H1 (cell line): ENCODE results near the gene APPL2. TPM values are rescaled to one million over a fixed set of nuclear protein-coding genes. Genes with fewer than 3 reads are reported as not detected.
"Not testable (repeated sequence)": the region's sequence is repeated elsewhere in the genome, so short reads cannot be mapped to it uniquely, and the experiment has no call there.

ENCODE experiments used
- CTCF ChIA-PET: fragments of 300-600 bp; sonication (Branson Sonifier 250); formaldehyde crosslinking; loops from one replicate; lab custom pipeline; 2021; ENCODE audit not compliant: partially characterized antibody; lab: Charles Lee
- POLR2A ChIA-PET: fragments of 300-600 bp; sonication (Branson Sonifier 250); formaldehyde crosslinking; loops from one replicate; lab custom pipeline; 2021; ENCODE audit warnings: inconsistent platforms; ENCODE audit not compliant: partially characterized antibody; lab: Charles Lee
- DNase-seq, 2 experiments: peaks; one replicate each; pipeline versions ENCODE4 v3.0.0 to v3.0.0-alpha.2; 2010 to 2022; ENCODE audit warnings: low spot score in 2 of 2, low read depth in 1 of 2, mixed read lengths in 1 of 2
- FAIRE-seq: peaks from 2 replicates; lab custom pipeline; 2011; peaks lifted over from hg19 to GRCh38; lab: Jason Lieb, UNC
- H2AFZ ChIP-seq: 2 replicates; pipeline ENCODE4 v1.8.1; 2012; ENCODE audit warnings: low read length, inconsistent platforms
- H2AK5ac ChIP-seq: 2 replicates; pipeline ENCODE4 v1.6.1; 2013; ENCODE audit warnings: low read depth, low read length
- H2BK120ac ChIP-seq: replicated peaks from 2 replicates; pipeline ENCODE3; 2013; ENCODE audit warnings: low read depth, low read length, inconsistent platforms
- H2BK12ac ChIP-seq: 2 replicates; pipeline ENCODE4 v1.6.1; 2013; ENCODE audit warnings: low read depth, low read length
- H2BK15ac ChIP-seq: 2 replicates; pipeline ENCODE4 v1.6.1; 2013; ENCODE audit warnings: low read length
- H2BK20ac ChIP-seq: 2 replicates; pipeline ENCODE4 v1.6.1; 2013; ENCODE audit warnings: low read length
- H2BK5ac ChIP-seq: 2 replicates; pipeline ENCODE4 v1.6.1; 2013; ENCODE audit warnings: low read depth, low read length
- H3K14ac ChIP-seq: 2 replicates; pipeline ENCODE4 v1.6.1; 2013; ENCODE audit warnings: inconsistent platforms; ENCODE audit not compliant: insufficient read length
- H3K18ac ChIP-seq: 2 replicates; pipeline ENCODE4 v1.6.1; 2013; ENCODE audit warnings: low read length; ENCODE audit errors: extremely low read depth
- H3K23ac ChIP-seq: 2 replicates; pipeline ENCODE4 v1.6.1; 2013; ENCODE audit warnings: inconsistent platforms; ENCODE audit not compliant: insufficient read length
- H3K23me2 ChIP-seq: 2 replicates; pipeline ENCODE4 v1.6.1; 2013; ENCODE audit warnings: low read depth, low read length
- H3K27ac ChIP-seq: 2 replicates; pipeline ENCODE4 v1.6.1; 2011; ENCODE audit warnings: low read depth, low read length, inconsistent platforms
- H3K27me3 ChIP-seq, 4 experiments: replicated peaks in 1 of 4; 1 replicate in 1 of 4; 2 replicates in 3 of 4; pipeline versions ENCODE4 v1.6.1 to v1.8.1; 2011 to 2013; ENCODE audit warnings: low read length in 3 of 4, mild to moderate bottlenecking in 3 of 4, inconsistent platforms in 2 of 4, mixed read lengths in 2 of 4, moderate library complexity in 1 of 4; ENCODE audit not compliant: control insufficient read depth in 3 of 4, insufficient read depth in 3 of 4; ENCODE audit errors: extremely low read depth in 1 of 4
- H3K36me3 ChIP-seq, 4 experiments: 2 replicates each; pipeline versions ENCODE4 v1.6.1 to v1.8.1; 2011 to 2013; ENCODE audit warnings: mild to moderate bottlenecking in 4 of 4, low read length in 3 of 4, moderate library complexity in 2 of 4, control low read depth in 1 of 4, inconsistent platforms in 1 of 4; ENCODE audit not compliant: insufficient read depth in 4 of 4, control insufficient read depth in 2 of 4
- H3K4ac ChIP-seq: replicated peaks from 2 replicates; pipeline ENCODE3; 2013; ENCODE audit warnings: low read length, low read depth, mixed read lengths, inconsistent platforms; ENCODE audit not compliant: insufficient read length
- H3K4me1 ChIP-seq, 4 experiments: replicated peaks in 1 of 4; 1 replicate in 1 of 4; 2 replicates in 3 of 4; pipeline versions ENCODE4 v1.6.1 to v1.8.1; 2011 to 2013; ENCODE audit warnings: low read length in 3 of 4, inconsistent platforms in 2 of 4, mixed read lengths in 1 of 4; ENCODE audit not compliant: insufficient read depth in 4 of 4, control insufficient read depth in 3 of 4
- H3K4me2 ChIP-seq, 2 experiments: 2 replicates each; pipeline versions ENCODE4 v1.6.1 to v1.8.1; 2011 to 2013; ENCODE audit warnings: low read depth in 2 of 2, low read length in 2 of 2, control low read depth in 1 of 2, inconsistent platforms in 1 of 2, mild to moderate bottlenecking in 1 of 2; ENCODE audit not compliant: insufficient read depth in 1 of 2
- H3K4me3 ChIP-seq, 4 experiments: fragments of 200-600, 300-600 bp in 1 of 4; sonication (generic), shearing (Covaris generic), sonication (Bioruptor Twin) in 1 of 4; 2 replicates each; pipeline versions ENCODE4 v1.5.1 to v1.8.1; 2011 to 2016; ENCODE audit warnings: low read length in 4 of 4, low read depth in 3 of 4, control low read depth in 2 of 4, inconsistent platforms in 2 of 4, mild to moderate bottlenecking in 2 of 4, mixed read lengths in 1 of 4, moderate library complexity in 1 of 4; ENCODE audit not compliant: insufficient read depth in 2 of 4; ENCODE audit errors: extremely low read depth in 1 of 4
- H3K56ac ChIP-seq: replicated peaks from 2 replicates; pipeline ENCODE3; 2013; ENCODE audit warnings: low read depth, mild to moderate bottlenecking, mixed read lengths, low read length, inconsistent platforms; ENCODE audit not compliant: insufficient read length
- H3K79me1 ChIP-seq: 2 replicates; pipeline ENCODE4 v1.6.1; 2013; ENCODE audit warnings: low read depth, low read length, control low read depth
- H3K79me2 ChIP-seq, 2 experiments: 2 replicates each; pipeline versions ENCODE4 v1.6.1 to v1.8.1; 2012 to 2013; ENCODE audit warnings: low read length in 2 of 2, mild to moderate bottlenecking in 2 of 2, inconsistent platforms in 1 of 2; ENCODE audit not compliant: insufficient read depth in 2 of 2, control insufficient read depth in 1 of 2
- H3K9ac ChIP-seq, 4 experiments: replicated peaks in 1 of 4; 1 replicate in 1 of 4; 2 replicates in 3 of 4; pipeline versions ENCODE4 v1.6.1 to v1.8.1; 2011 to 2013; ENCODE audit warnings: low read depth in 3 of 4, low read length in 3 of 4, control low read depth in 2 of 4, mild to moderate bottlenecking in 2 of 4, moderate library complexity in 2 of 4, inconsistent platforms in 1 of 4; ENCODE audit errors: extremely low read depth in 1 of 4
- H3K9me3 ChIP-seq, 2 experiments: 2 replicates each; pipeline versions ENCODE4 v1.6.1 to v1.8.1; 2012 to 2013; ENCODE audit warnings: mild to moderate bottlenecking in 2 of 2, moderate library complexity in 2 of 2, control low read depth in 1 of 2, inconsistent platforms in 1 of 2, low read depth in 1 of 2, low read length in 1 of 2, mixed read lengths in 1 of 2; ENCODE audit not compliant: insufficient read depth in 2 of 2
- H4K20me1 ChIP-seq, 2 experiments: replicated peaks in 1 of 2; 2 replicates each; pipeline versions ENCODE3 to v1.8.1; 2011 to 2013; ENCODE audit warnings: inconsistent platforms in 2 of 2, low read length in 2 of 2, mild to moderate bottlenecking in 1 of 2; ENCODE audit not compliant: insufficient read depth in 2 of 2, control insufficient read depth in 1 of 2
- H4K5ac ChIP-seq: 2 replicates; pipeline ENCODE4 v1.6.1; 2013; ENCODE audit warnings: low read length, low read depth, mixed read lengths, inconsistent platforms; ENCODE audit not compliant: insufficient read length
- H4K8ac ChIP-seq: 2 replicates; pipeline ENCODE4 v1.8.0; 2013; ENCODE audit warnings: mild to moderate bottlenecking, moderate library complexity, low read length, inconsistent platforms; ENCODE audit not compliant: insufficient read depth; ENCODE audit errors: extremely low read depth
- H4K91ac ChIP-seq: replicated peaks from 2 replicates; pipeline ENCODE3; 2013; ENCODE audit warnings: low read length, mixed read lengths, inconsistent platforms; ENCODE audit not compliant: insufficient read length
- SAP30 ChIP-seq: fragments of 300-600 bp; sonication (generic); IDR thresholded peaks from 2 replicates; pipeline ENCODE4 v1.7.1; 2012; ENCODE audit warnings: low read length, moderate library complexity, mild to moderate bottlenecking, inconsistent platforms; ENCODE audit not compliant: insufficient read depth, insufficient replicate concordance
- WGBS, 2 experiments: shearing (Covaris generic) in 1 of 2; methylation state at CpG; one replicate each; pipeline versions ENCODE4 v1.1.6 to v1.1.7; 2013 to 2015; ENCODE audit warnings: low lambda C conversion rate in 2 of 2, mixed read lengths in 2 of 2, inconsistent platforms in 1 of 2, low coverage in 1 of 2, missing lambda C conversion rate in 1 of 2; ENCODE audit not compliant: insufficient replicate concordance in 2 of 2, insufficient coverage in 1 of 2, insufficient read length in 1 of 2; ENCODE audit errors: extremely low coverage in 1 of 2, missing lambda C conversion rate in 1 of 2; 5-methylcytosine and 5-hydroxymethylcytosine counted together
- polyA plus RNA-seq, 7 experiments: library from polyadenylated mRNA; depleted of rRNA in 3 of 7; stranded (reverse) in 5 of 7; unstranded in 2 of 7; fragments of >200 nt in 5 of 7; fragments of 200-250 nt in 2 of 7; gene quantifications; 1 replicate in 5 of 7; 2 replicates in 1 of 7; 4 replicates in 1 of 7; pipeline versions ENCODE4 v1.2.1 to v1.2.3, GENCODE V29; 2011 to 2013; ENCODE audit warnings: missing spikeins in 2 of 7, mixed read lengths in 2 of 7
- total RNA-seq: library from RNA; stranded (reverse); fragmentation: NEBNext Ultra II Directional; extraction: Animal tissue kit (Norgen Biotek cat#: 25700); gene quantifications from 2 replicates; pipeline ENCODE4 v1.2.1, GENCODE V29; 2021

Gene APPL2
- total and polyA plus RNA-seq, 2 of the 8 experiments (the other 6 are each of a cell fraction or from before 2014, with no cell fraction given), result 8.9 to 22.9 TPM

DNA sequence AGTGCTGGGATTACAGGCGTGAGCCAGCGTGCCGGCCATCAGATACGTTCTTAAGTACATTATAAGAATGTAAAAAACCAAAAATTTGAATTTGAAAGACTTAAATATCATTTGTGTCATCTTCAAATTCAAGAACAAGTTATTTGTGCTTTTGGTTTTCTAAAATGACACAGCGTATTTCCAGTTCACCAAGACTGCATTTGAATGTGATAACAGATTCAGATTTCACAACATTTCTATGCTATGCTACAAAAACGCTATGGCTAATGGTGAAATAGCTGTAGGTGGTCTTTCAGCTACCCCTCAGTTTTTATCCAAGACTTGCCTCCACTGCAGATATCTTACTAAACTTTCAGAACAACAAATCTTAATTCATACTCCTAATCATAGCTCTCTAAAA lies 46.7 kb downstream of the APPL2 start (continued):
- no peak for TF ChIP-seq SAP30

GRCh38 chr12:105183976-105184375 lies 52.0 kb downstream of the APPL2 start:
- H3K56ac ChIP-seq, H2AK5ac ChIP-seq, CTCF ChIA-PET, H2BK15ac ChIP-seq, H3K23ac ChIP-seq, H3K23me2 ChIP-seq, H3K9ac ChIP-seq, H3K4me1 ChIP-seq, H3K27me3 ChIP-seq, H3K79me2 ChIP-seq, H3K4me2 ChIP-seq, H2BK120ac ChIP-seq, H3K18ac ChIP-seq, H2BK20ac ChIP-seq, H3K14ac ChIP-seq, H2BK5ac ChIP-seq, H4K5ac ChIP-seq, H3K4ac ChIP-seq, H2BK12ac ChIP-seq, H4K20me1 ChIP-seq, H3K4me3 ChIP-seq, H4K91ac ChIP-seq, H3K79me1 ChIP-seq, H3K9me3 ChIP-seq, FAIRE-seq, H3K27ac ChIP-seq, DNase-seq, H2AFZ ChIP-seq, H4K8ac ChIP-seq: not testable (repeated sequence)
- POLR2A ChIA-PET, result interaction anchor here (1.4 kb wide), 1 partner anchor 20 kb away, joined by 3 read pairs; no protein-coding TSS in a partner anchor
- WGBS, 2 experiments, result 93% methylated on average over 5 of the region's 5 CpGs; no CpG with 5 or more reads in 1 of the 2 experiments
- H3K36me3 ChIP-seq, result peaks cover 2 to 25% (median 6%) of the 10 kb centered on the region in 4 experiments; a peak in 7 of 8 replicates
